GM12878 (cell line): ENCODE results near the gene ATG13. TPM values are rescaled to one million over a fixed set of nuclear protein-coding genes. Genes with fewer than 3 reads are reported as not detected.

Experiments
- ATF3 ChIP-seq: IDR thresholded peaks from 2 replicates; pipeline ENCODE4 v1.6.1; 2011; ENCODE audit warnings: low read depth, mild to moderate bottlenecking, low read length, moderate library complexity, borderline replicate concordance; ENCODE audit errors: extremely low read depth
- BACH1 ChIP-seq: fragments of 450-650 bp; IDR thresholded peaks from 2 replicates; pipeline ENCODE4 v1.6.1; 2017; ENCODE audit warnings: mild to moderate bottlenecking, borderline replicate concordance
- BCL11A ChIP-seq: IDR thresholded peaks from 2 replicates; pipeline ENCODE4 v1.6.1; 2011; ENCODE audit warnings: low read depth, low read length
- EED ChIP-seq: sonication (generic); IDR thresholded peaks from 2 replicates; pipeline ENCODE4 v1.6.1; 2016; ENCODE audit warnings: antibody characterized with exemption, low read depth
- ELK1 ChIP-seq: IDR thresholded peaks from 2 replicates; pipeline ENCODE4 v1.6.1; 2012; ENCODE audit warnings: low read depth, low read length, improper control_type of control experiment
- ESRRA ChIP-seq: IDR thresholded peaks from 2 replicates; pipeline ENCODE4 v1.6.1; 2012; ENCODE audit warnings: mild to moderate bottlenecking, low read length, improper control_type of control experiment
- FOXK2 ChIP-seq: fragments of 450-650 bp; IDR thresholded peaks from 2 replicates; pipeline ENCODE4 v1.6.1; 2017; ENCODE audit warnings: mild to moderate bottlenecking, moderate library complexity
- FOXM1 ChIP-seq: IDR thresholded peaks from 2 replicates; pipeline ENCODE4 v1.6.1; 2012; ENCODE audit warnings: low read depth, mild to moderate bottlenecking, inconsistent platforms, low read length, moderate library complexity
- GABPA ChIP-seq: IDR thresholded peaks from 2 replicates; pipeline ENCODE4 v1.6.1; 2014; ENCODE audit warnings: antibody characterized with exemption, low read depth, mild to moderate bottlenecking, inconsistent platforms
- HDAC2 ChIP-seq: fragments of 200-600 bp; sonication (generic); IDR thresholded peaks from 2 replicates; pipeline ENCODE4 v1.6.1; 2017
- MAX ChIP-seq: IDR thresholded peaks from 2 replicates; pipeline ENCODE4 v1.6.1; 2012; ENCODE audit warnings: low read depth, low read length, improper control_type of control experiment
- MYC ChIP-seq: IDR thresholded peaks from 2 replicates; pipeline ENCODE4 v1.6.1; 2011; ENCODE audit warnings: mild to moderate bottlenecking, low read length, moderate library complexity, inconsistent platforms; ENCODE audit not compliant: insufficient read depth, insufficient replicate concordance, insufficient read length, severe bottlenecking
- NBN ChIP-seq: fragments of 450-650 bp; IDR thresholded peaks from 2 replicates; pipeline ENCODE4 v1.6.1; 2016
- PAX8 ChIP-seq: fragments of 450-650 bp; IDR thresholded peaks from 2 replicates; pipeline ENCODE4 v1.6.1; 2017; ENCODE audit warnings: mild to moderate bottlenecking, moderate library complexity
- POU2F2 ChIP-seq: IDR thresholded peaks from 3 replicates; pipeline ENCODE4 v1.6.1; 2011; ENCODE audit warnings: low read depth, mild to moderate bottlenecking, low read length, borderline replicate concordance
- RAD51 ChIP-seq: fragments of 450-650 bp; IDR thresholded peaks from 2 replicates; pipeline ENCODE4 v1.6.1; 2016; ENCODE audit warnings: moderate library complexity, mild to moderate bottlenecking, inconsistent platforms
- SIX5 ChIP-seq: IDR thresholded peaks from 2 replicates; pipeline ENCODE4 v1.6.1; 2011; ENCODE audit warnings: mild to moderate bottlenecking, low read depth, low read length, moderate library complexity; ENCODE audit not compliant: severe bottlenecking
- SKIL ChIP-seq: fragments of 450-650 bp; IDR thresholded peaks from 2 replicates; pipeline ENCODE4 v1.6.1; 2017; ENCODE audit warnings: mild to moderate bottlenecking, low read depth, inconsistent platforms; ENCODE audit not compliant: poor library complexity, severe bottlenecking
- SRF ChIP-seq, 2 experiments: IDR thresholded peaks; 2 replicates each; pipeline ENCODE4 v1.6.1; 2011; ENCODE audit warnings: low read depth in 2 of 2, low read length in 2 of 2, mild to moderate bottlenecking in 1 of 2, moderate library complexity in 1 of 2
- TAF1 ChIP-seq: IDR thresholded peaks from 2 replicates; pipeline ENCODE4 v1.6.1; 2011; ENCODE audit warnings: mild to moderate bottlenecking, low read depth, low read length, borderline replicate concordance
- USF1 ChIP-seq: IDR thresholded peaks from 2 replicates; pipeline ENCODE4 v1.6.1; 2011; ENCODE audit warnings: borderline replicate concordance, low read depth, mild to moderate bottlenecking, moderate library complexity, mixed read lengths, low read length; ENCODE audit not compliant: insufficient read depth; ENCODE audit errors: extremely low read length
- ZBED1 ChIP-seq: IDR thresholded peaks from 2 replicates; pipeline ENCODE4 v1.6.1; 2016; ENCODE audit warnings: borderline replicate concordance
- ZBTB33 ChIP-seq: fragments of 450-650 bp; IDR thresholded peaks from 2 replicates; pipeline ENCODE4 v1.6.1; 2017; ENCODE audit warnings: mild to moderate bottlenecking
- ZNF384 ChIP-seq: IDR thresholded peaks from 2 replicates; pipeline ENCODE4 v1.6.1; 2012; ENCODE audit warnings: low read depth, mild to moderate bottlenecking, low read length, improper control_type of control experiment, borderline replicate concordance
- polyA plus RNA-seq, 11 experiments: library from polyadenylated mRNA; depleted of rRNA in 4 of 11; unstranded in 6 of 11; stranded (reverse) in 5 of 11; fragments of >200 nt; fragmentation: Nextera tagmentation in 4 of 11; fragmentation: Illumina TruSeq in 1 of 11; extraction: Ambion mirVana in 4 of 11; extraction: Trizol in 1 of 11; gene quantifications; 1 replicate in 1 of 11; 2 replicates in 10 of 11; pipeline versions ENCODE4 v1.2.1 to v1.2.3, GENCODE V29; 2011 to 2016; ENCODE audit warnings: inconsistent platforms in 2 of 11, missing spikeins in 2 of 11, low read depth in 1 of 11
- total RNA-seq, 4 experiments: library from RNA; depleted of rRNA in 3 of 4; stranded (reverse); fragments of >200 nt in 3 of 4; fragmentation: Illumina TruSeq in 1 of 4; extraction: Trizol in 1 of 4; gene quantifications; 2 replicates each; pipeline versions ENCODE4 v1.2.1 to v1.2.3, GENCODE V29; 2013 to 2021

The ATG13 gene
- total and polyA plus RNA-seq, 10 of the 15 experiments (the other 5 are each of a cell fraction or from before 2014, with no cell fraction given), result 10.9 to 61.6 (median 50.9) TPM

GRCh38 chr11:46700241-46701077 is 83.1 kb downstream of the ATG13 start, which contains the start of the genes ARHGAP1 and ZNF408 (continued):
- peak; percentile 97 for TF ChIP-seq SKIL
- TF ChIP-seq BCL11A, result no peak
- peak; percentile 82 for TF ChIP-seq RAD51
- peak; percentile 66 for TF ChIP-seq POU2F2
- TF ChIP-seq USF1, result peak; percentile 45
- TF ChIP-seq FOXK2, result peak; percentile 84
- peak; percentile 90 for TF ChIP-seq MAX
- no peak for TF ChIP-seq ESRRA
- TF ChIP-seq GABPA, result peak; percentile 99
- 0 out of 2 replicates have a peak, but pooled peaks have one; percentile 29 for TF ChIP-seq BACH1
- TF ChIP-seq FOXM1, result no peak
- TF ChIP-seq TAF1, result peak; percentile 78
- TF ChIP-seq NBN, result peak; percentile 99
- TF ChIP-seq SRF (IDR thresholded peaks at IDR 0.05; ENCODE audit: low read depth in 2 of 2, low read length in 2 of 2), result peak; percentile 99 to 100
- TF ChIP-seq ZBTB33, result peak; percentile 77; the same call in 1 of the 2 replicates
- no peak for TF ChIP-seq ATF3
- peak; percentile 77 for TF ChIP-seq PAX8
- TF ChIP-seq ELK1, result peak; percentile 100
- no peak for TF ChIP-seq ZNF384
- TF ChIP-seq ZBED1, result no peak; the same call in 1 of the 2 replicates
- peak; percentile 36 for TF ChIP-seq MYC
- peak; percentile 79 for TF ChIP-seq EED
- peak; percentile 50 for TF ChIP-seq SIX5
- TF ChIP-seq HDAC2, result no peak; the same call in 1 of the 2 replicates
